IPS-18a (cell line): ENCODE data around the gene DDX10.

ENCODE experiments used
- H3K27ac ChIP-seq: one replicate; pipeline ENCODE4 v1.5.1; 2013; ENCODE audit warnings: low read length
- H3K27me3 ChIP-seq: one replicate; pipeline ENCODE4 v1.6.1; 2013; ENCODE audit warnings: mild to moderate bottlenecking, low read length; ENCODE audit not compliant: control insufficient read depth, insufficient read depth
- H3K36me3 ChIP-seq: one replicate; pipeline ENCODE4 v1.6.1; 2013; ENCODE audit warnings: low read depth, low read length; ENCODE audit not compliant: control insufficient read depth
- H3K4me1 ChIP-seq: one replicate; pipeline ENCODE4 v1.6.1; 2013; ENCODE audit warnings: low read depth, low read length; ENCODE audit not compliant: control insufficient read depth
- H3K4me3 ChIP-seq: one replicate; pipeline ENCODE4 v1.5.1; 2013; ENCODE audit warnings: low read length
- H3K9ac ChIP-seq: one replicate; pipeline ENCODE4 v1.6.1; 2013; ENCODE audit warnings: mild to moderate bottlenecking, low read length, moderate library complexity
- H3K9me3 ChIP-seq: one replicate; pipeline ENCODE4 v1.6.1; 2013; ENCODE audit warnings: low read depth, low read length; ENCODE audit not compliant: control insufficient read depth

DDX10 gene

GRCh38 chr11:108863528-108863927, 198.7 kb downstream of the DDX10 start:
- Histone ChIP-seq H3K27ac (no peak overlapping the region), H3K4me1 (peaks cover 4% of the 10 kb centered on the region), H3K27me3 (no peaks in the 10 kb centered on the region), H3K9ac (no peak overlapping the region), H3K9me3 (no peaks in the 10 kb centered on the region), H3K4me3 (no peak overlapping the region), H3K36me3 (no peaks in the 10 kb centered on the region)

- Histone ChIP-seq H3K4me1 (peaks cover 9% of the 10 kb centered on the region), H3K9ac (no peak overlapping the region), H3K4me3 (no peak overlapping the region), H3K27ac (no peak overlapping the region), H3K27me3 (no peaks in the 10 kb centered on the region), H3K9me3 (no peaks in the 10 kb centered on the region), H3K36me3 (no peaks in the 10 kb centered on the region)
These were observed 200.5 kb downstream of the DDX10 start for GRCh38 chr11:108865406-108865805.

- Histone ChIP-seq H3K36me3 (no peaks in the 10 kb centered on the region), H3K4me1 (peaks cover 20% of the 10 kb centered on the region), H3K9me3 (no peaks in the 10 kb centered on the region), H3K9ac (no peak overlapping the region), H3K4me3 (no peak overlapping the region), H3K27ac (no peak overlapping the region), H3K27me3 (no peaks in the 10 kb centered on the region)
These were observed 201.9 kb downstream of the DDX10 start for GRCh38 chr11:108866781-108867180.

- Histone ChIP-seq H3K4me1 (peaks cover 33% of the 10 kb centered on the region), H3K9ac (no peak overlapping the region), H3K27me3 (no peaks in the 10 kb centered on the region), H3K9me3 (no peaks in the 10 kb centered on the region), H3K27ac (no peak overlapping the region), H3K36me3 (no peaks in the 10 kb centered on the region), H3K4me3 (no peak overlapping the region)
These were observed 205.6 kb downstream of the DDX10 start for GRCh38 chr11:108870373-108871020.

GRCh38 chr11:108871152-108871551, 206.3 kb downstream of the DDX10 start:
- Histone ChIP-seq H3K4me1 (peaks cover 33% of the 10 kb centered on the region), H3K9ac (no peak overlapping the region), H3K27me3 (no peaks in the 10 kb centered on the region)

GRCh38 chr11:108871867-108872266, 207.0 kb downstream of the DDX10 start:
- Histone ChIP-seq H3K4me3 (no peak overlapping the region), H3K9me3 (no peaks in the 10 kb centered on the region), H3K27me3 (no peaks in the 10 kb centered on the region), H3K9ac (no peak overlapping the region), H3K4me1 (peaks cover 33% of the 10 kb centered on the region), H3K36me3 (no peaks in the 10 kb centered on the region), H3K27ac (no peak overlapping the region)

More at GRCh38 chr11:108871152-108871551, 206.3 kb downstream of the DDX10 start:
- H3K9me3 ChIP-seq: no peaks in the 10 kb centered on the region
- H3K4me3 ChIP-seq: no peak overlapping the region
- H3K27ac ChIP-seq: no peak overlapping the region
- no peaks in the 10 kb centered on the region for H3K36me3 ChIP-seq

GRCh38 chr11:108872781-108873291, 208.0 kb downstream of the DDX10 start:
- Histone ChIP-seq H3K4me3 (no peak overlapping the region), H3K4me1 (peaks cover 33% of the 10 kb centered on the region), H3K9me3 (no peaks in the 10 kb centered on the region), H3K9ac (no peak overlapping the region), H3K27me3 (no peaks in the 10 kb centered on the region), H3K27ac (no peak overlapping the region), H3K36me3 (no peaks in the 10 kb centered on the region)

- no peak overlapping the region for H3K9ac ChIP-seq
- H3K9me3 ChIP-seq: no peaks in the 10 kb centered on the region
- peaks cover 33% of the 10 kb centered on the region for H3K4me1 ChIP-seq
- H3K27me3 ChIP-seq: no peaks in the 10 kb centered on the region
- H3K36me3 ChIP-seq: no peaks in the 10 kb centered on the region
- no peak overlapping the region for H3K4me3 ChIP-seq
- H3K27ac ChIP-seq: no peak overlapping the region
These were observed 208.4 kb downstream of the DDX10 start for GRCh38 chr11:108873310-108873709.

GRCh38 chr11:108873941-108874340, 209.1 kb downstream of the DDX10 start:
- Histone ChIP-seq H3K4me1 (peaks cover 33% of the 10 kb centered on the region), H3K27me3 (no peaks in the 10 kb centered on the region), H3K27ac (no peak overlapping the region), H3K9ac (no peak overlapping the region), H3K4me3 (no peak overlapping the region), H3K9me3 (no peaks in the 10 kb centered on the region), H3K36me3 (no peaks in the 10 kb centered on the region)

GRCh38 chr11:108875134-108875533, 210.3 kb downstream of the DDX10 start:
- Histone ChIP-seq H3K9ac (no peak overlapping the region), H3K4me1 (peaks cover 26% of the 10 kb centered on the region), H3K27ac (no peak overlapping the region), H3K27me3 (no peaks in the 10 kb centered on the region), H3K9me3 (no peaks in the 10 kb centered on the region), H3K4me3 (no peak overlapping the region), H3K36me3 (no peaks in the 10 kb centered on the region)

GRCh38 chr11:108877178-108877577, 212.3 kb downstream of the DDX10 start:
- Histone ChIP-seq H3K4me3 (no peak overlapping the region), H3K27ac (no peak overlapping the region), H3K4me1 (peaks cover 8% of the 10 kb centered on the region)

GRCh38 chr11:108880510-108880909, 215.6 kb downstream of the DDX10 start:
- no peaks in the 10 kb centered on the region for H3K9me3 ChIP-seq
- H3K9ac ChIP-seq: no peak overlapping the region
- no peaks in the 10 kb centered on the region for H3K27me3 ChIP-seq
- no peak overlapping the region for H3K4me3 ChIP-seq
- peaks cover 2% of the 10 kb centered on the region for H3K4me1 ChIP-seq
- H3K36me3 ChIP-seq: no peaks in the 10 kb centered on the region
- H3K27ac ChIP-seq: no peak overlapping the region

More at GRCh38 chr11:108877178-108877577, 212.3 kb downstream of the DDX10 start:
- no peaks in the 10 kb centered on the region for H3K9me3 ChIP-seq
- no peak overlapping the region for H3K9ac ChIP-seq
- no peaks in the 10 kb centered on the region for H3K27me3 ChIP-seq
- H3K36me3 ChIP-seq: no peaks in the 10 kb centered on the region
